HG03103 (cell line): ENCODE measurements around the gene GALNT2.

ENCODE experiments used
- ATAC-seq: cut with Tn5 transposase; IDR thresholded peaks from one replicate; pipeline ENCODE4 v1.9.1; 2021; ENCODE audit warnings: low read depth; ENCODE audit not compliant: unreplicated experiment

The GALNT2 gene

GRCh38 chr1:230125640-230126528 is 58.8 kb downstream of the GALNT2 start:
- ATAC-seq, result no peak

- ATAC-seq, result no peak
Measured at GRCh38 chr1:230126529-230127104, 59.6 kb downstream of the GALNT2 start.

GRCh38 chr1:230127105-230128054 is 60.3 kb downstream of the GALNT2 start:
- no peak for ATAC-seq

GRCh38 chr1:230128569-230129285 is 61.7 kb downstream of the GALNT2 start:
- ATAC-seq, result no peak

- ATAC-seq, result no peak
Measured at GRCh38 chr1:230129341-230129740, 62.3 kb downstream of the GALNT2 start.

GRCh38 chr1:230130172-230130944 is 63.3 kb downstream of the GALNT2 start:
- no peak for ATAC-seq

GRCh38 chr1:230131457-230131856 is 64.4 kb downstream of the GALNT2 start:
- no peak for ATAC-seq

GRCh38 chr1:230132758-230133157 is 65.7 kb downstream of the GALNT2 start:
- no peak for ATAC-seq

- ATAC-seq, result no peak
Measured at GRCh38 chr1:230135726-230136125, 68.7 kb downstream of the GALNT2 start.

- ATAC-seq, result no peak
Measured at GRCh38 chr1:230136453-230137336, 69.7 kb downstream of the GALNT2 start.

- no peak for ATAC-seq
Measured at GRCh38 chr1:230137337-230137815, 70.3 kb downstream of the GALNT2 start.

GRCh38 chr1:230138561-230139239 is 71.7 kb downstream of the GALNT2 start:
- no peak for ATAC-seq

GRCh38 chr1:230139315-230139714 is 72.3 kb downstream of the GALNT2 start:
- ATAC-seq, result no peak

- no peak for ATAC-seq
Measured at GRCh38 chr1:230139741-230140140, 72.7 kb downstream of the GALNT2 start.

- ATAC-seq, result no peak
Measured at GRCh38 chr1:230140221-230141020, 73.4 kb downstream of the GALNT2 start.

- ATAC-seq, result no peak
Measured at GRCh38 chr1:230141021-230141648, 74.1 kb downstream of the GALNT2 start.
